WTC11 (cell line): ENCODE data around the gene PSMD11.

Source experiments
- CTCF ChIP-seq: fragments of 200-600 bp; IDR thresholded peaks from 2 replicates; pipeline ENCODE4 v1.8.0; 2022; ENCODE audit warnings: antibody characterized with exemption
- NFYB ChIP-seq: sonication (generic); formaldehyde crosslinking; conservative IDR thresholded peaks from 2 replicates; pipeline ENCODE4 v1.8.0; 2022; ENCODE audit warnings: low read depth, missing genetic modification reagents
- TEAD1 ChIP-seq: sonication (generic); formaldehyde crosslinking; IDR thresholded peaks from 2 replicates; pipeline ENCODE4 v1.8.0; 2022; ENCODE audit warnings: mild to moderate bottlenecking, missing genetic modification reagents
- ZNF416 ChIP-seq: fragments of 250-450 bp; sonication (Bioruptor Pico); IDR thresholded peaks from 2 replicates; pipeline ENCODE4 v1.9.0; 2021; ENCODE audit warnings: mild to moderate bottlenecking, inconsistent platforms
- TF ChIP-seq, protein P1 (sequence below): sonication (generic); formaldehyde crosslinking; IDR thresholded peaks from 2 replicates; pipeline ENCODE4 v1.8.1; 2023; ENCODE audit warnings: mild to moderate bottlenecking, missing genetic modification reagents

DNA sequence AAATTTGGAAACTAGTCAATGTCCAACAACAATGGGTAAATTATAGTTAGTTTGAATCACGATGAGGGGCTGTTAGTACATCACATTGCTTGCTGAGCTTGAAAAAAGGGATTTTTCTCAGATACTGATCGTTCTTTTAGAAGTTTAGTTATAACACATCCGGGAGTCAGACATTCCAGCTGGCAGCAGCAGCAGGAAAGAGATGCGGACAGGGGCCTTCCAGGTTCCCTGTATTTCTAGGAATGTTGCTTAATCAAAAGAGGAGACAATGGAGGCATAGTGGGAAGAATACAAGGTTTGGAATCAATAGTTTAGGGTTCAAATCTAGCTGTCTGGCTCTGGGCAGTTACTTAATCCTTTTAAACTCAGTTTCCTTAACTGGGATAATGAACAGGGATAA, 70.3 kb downstream of the PSMD11 start:
- TF ChIP-seq CTCF, result no peak
- TF ChIP-seq ZNF416 (CRISPR knock-in tag), result no peak
- TF ChIP-seq, protein P1, sequence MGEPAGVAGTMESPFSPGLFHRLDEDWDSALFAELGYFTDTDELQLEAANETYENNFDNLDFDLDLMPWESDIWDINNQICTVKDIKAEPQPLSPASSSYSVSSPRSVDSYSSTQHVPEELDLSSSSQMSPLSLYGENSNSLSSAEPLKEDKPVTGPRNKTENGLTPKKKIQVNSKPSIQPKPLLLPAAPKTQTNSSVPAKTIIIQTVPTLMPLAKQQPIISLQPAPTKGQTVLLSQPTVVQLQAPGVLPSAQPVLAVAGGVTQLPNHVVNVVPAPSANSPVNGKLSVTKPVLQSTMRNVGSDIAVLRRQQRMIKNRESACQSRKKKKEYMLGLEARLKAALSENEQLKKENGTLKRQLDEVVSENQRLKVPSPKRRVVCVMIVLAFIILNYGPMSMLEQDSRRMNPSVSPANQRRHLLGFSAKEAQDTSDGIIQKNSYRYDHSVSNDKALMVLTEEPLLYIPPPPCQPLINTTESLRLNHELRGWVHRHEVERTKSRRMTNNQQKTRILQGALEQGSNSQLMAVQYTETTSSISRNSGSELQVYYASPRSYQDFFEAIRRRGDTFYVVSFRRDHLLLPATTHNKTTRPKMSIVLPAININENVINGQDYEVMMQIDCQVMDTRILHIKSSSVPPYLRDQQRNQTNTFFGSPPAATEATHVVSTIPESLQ (CRISPR knock-in tag), result no peak
- TF ChIP-seq TEAD1 (CRISPR knock-in tag), result no peak
- TF ChIP-seq NFYB (CRISPR knock-in tag), result no peak
